GM19438 (cell line): ENCODE data around the gene HRH1.

Source experiments
- ATAC-seq: cut with Tn5 transposase; IDR thresholded peaks from one replicate; pipeline ENCODE4 v1.9.1; 2021; ENCODE audit warnings: low read depth; ENCODE audit not compliant: unreplicated experiment

Gene HRH1

GRCh38 chr3:11306817-11307589 lies 152.7 kb downstream of the HRH1 start:
- ATAC-seq: no peak

DNA sequence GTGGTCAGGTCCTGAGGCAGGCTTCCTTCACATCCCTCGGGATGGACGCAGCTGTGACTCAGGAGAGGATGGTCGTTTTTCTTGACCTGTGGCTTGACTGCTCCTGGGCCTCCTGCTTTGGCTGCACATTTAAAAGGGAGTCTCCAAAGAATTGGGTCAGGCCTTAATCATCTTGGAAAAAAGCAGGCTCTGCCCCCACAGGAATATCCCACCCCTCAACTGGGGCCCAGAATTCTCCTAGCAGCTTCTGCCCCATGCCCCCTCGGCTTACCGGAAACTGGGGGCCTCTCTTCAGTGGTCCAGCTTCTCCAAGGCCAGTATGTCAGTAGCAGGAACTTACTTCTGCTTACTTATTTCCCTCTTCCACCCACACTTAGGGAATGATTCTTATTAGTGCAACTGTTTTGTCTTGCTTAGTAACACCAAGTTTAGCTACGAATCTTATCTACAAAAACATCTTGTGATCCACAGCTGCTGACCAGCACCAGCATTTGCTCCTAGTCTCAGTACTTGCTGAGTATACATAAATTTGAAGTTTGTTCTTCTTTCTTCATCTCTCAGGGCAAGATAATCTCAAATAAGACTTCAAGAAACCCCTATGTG lies 153.6 kb downstream of the HRH1 start:
- ATAC-seq: no peak

DNA sequence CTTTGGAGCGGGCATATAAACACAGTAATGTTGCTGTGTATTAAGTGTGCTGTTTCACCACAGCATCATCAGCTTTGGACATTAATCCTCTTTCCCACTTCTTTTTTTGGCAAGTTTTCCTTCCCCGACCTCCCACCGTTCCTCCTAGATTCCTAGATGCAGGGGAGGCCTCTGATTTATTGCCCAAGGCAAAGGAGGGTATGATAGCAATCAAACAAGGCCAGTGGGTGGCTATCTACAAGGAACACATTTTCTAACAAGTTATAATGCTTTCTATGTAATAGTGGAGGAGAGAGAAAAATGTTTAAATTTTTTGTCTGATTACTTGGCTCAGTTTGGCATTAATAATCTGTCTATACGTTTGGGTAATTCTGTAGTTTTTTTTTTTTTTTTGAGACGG lies 156.0 kb downstream of the HRH1 start:
- no peak for ATAC-seq

DNA sequence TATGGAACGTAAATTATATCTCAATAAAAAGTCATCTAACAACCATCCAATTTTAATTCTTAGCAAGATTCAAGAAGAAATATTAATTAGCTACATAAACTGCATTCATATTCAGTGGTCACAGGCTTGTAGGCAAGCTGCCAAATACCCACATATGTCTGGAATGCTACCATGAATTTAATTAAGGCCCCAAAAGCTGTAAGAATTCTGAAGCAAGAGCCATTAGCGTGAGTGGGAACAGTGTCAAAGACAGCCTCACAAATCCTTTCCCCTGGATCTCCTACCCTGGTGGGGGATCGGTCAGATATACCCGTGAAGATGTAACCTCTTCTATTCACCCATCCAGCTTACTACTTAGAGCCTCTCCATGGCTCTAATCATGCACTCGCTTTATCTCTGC lies 157.9 kb downstream of the HRH1 start:
- ATAC-seq: no peak
